Measurements from ENCODE around the gene TMEM175.
A peak's percentile ranks its signal among the peaks of the same experiment; 100 is the strongest.
"Not testable (repeated sequence)": the region's sequence is repeated elsewhere in the genome, so short reads cannot be mapped to it uniquely, and the experiment has no call there.

The TMEM175 gene

GRCh38 chr4:915595-915994 is 16.7 kb upstream of the TMEM175 start:
- H3K4me3 ChIP-seq (ENCODE audit: low read length) = peak overlapping the region; percentile 33; the same call in 1 of the 2 replicates
- no peak for TF ChIP-seq ZNF274 (IDR thresholded peaks at IDR 0.05; ENCODE audit: low read depth, low read length)

- H3K4me3 ChIP-seq (ENCODE audit: low read length) = no peak overlapping the region
- TF ChIP-seq ZNF274 (IDR thresholded peaks at IDR 0.05; ENCODE audit: low read depth, low read length) = no peak
These were observed 14.8 kb upstream of the TMEM175 start for GRCh38 chr4:917466-917865.

- TF ChIP-seq ZNF274 (IDR thresholded peaks at IDR 0.05; ENCODE audit: low read depth, low read length) = no peak
- no peak overlapping the region for H3K4me3 ChIP-seq (ENCODE audit: low read length)
These were observed 14.3 kb upstream of the TMEM175 start for GRCh38 chr4:917992-918391.

- H3K4me3 ChIP-seq (ENCODE audit: low read length) = not testable (repeated sequence)
These were observed 13.7 kb upstream of the TMEM175 start for GRCh38 chr4:918591-918990.

GRCh38 chr4:919004-919680 is 13.1 kb upstream of the TMEM175 start:
- not testable (repeated sequence) for H3K4me3 ChIP-seq (ENCODE audit: low read length)

- H3K4me3 ChIP-seq (ENCODE audit: low read length) = peak overlapping the region; percentile 33; the same call in 1 of the 2 replicates
- TF ChIP-seq ZNF274 (IDR thresholded peaks at IDR 0.05; ENCODE audit: low read depth, low read length) = no peak
These were observed 10.4 kb upstream of the TMEM175 start for GRCh38 chr4:921830-922331.

- H3K4me3 ChIP-seq (ENCODE audit: low read length) = no peak overlapping the region
- TF ChIP-seq ZNF274 (IDR thresholded peaks at IDR 0.05; ENCODE audit: low read depth, low read length) = no peak
These were observed 7.9 kb upstream of the TMEM175 start for GRCh38 chr4:924107-925096.

GRCh38 chr4:925171-925570 is 7.1 kb upstream of the TMEM175 start:
- no peak overlapping the region for H3K4me3 ChIP-seq (ENCODE audit: low read length)
- TF ChIP-seq ZNF274 (IDR thresholded peaks at IDR 0.05; ENCODE audit: low read depth, low read length) = no peak

- TF ChIP-seq ZNF274 (IDR thresholded peaks at IDR 0.05; ENCODE audit: low read depth, low read length) = no peak
These were observed 6.3 kb upstream of the TMEM175 start for GRCh38 chr4:925771-926500.

GRCh38 chr4:926538-926937 is 5.7 kb upstream of the TMEM175 start:
- H3K4me3 ChIP-seq (ENCODE audit: low read length) = no peak overlapping the region
- TF ChIP-seq ZNF274 (IDR thresholded peaks at IDR 0.05; ENCODE audit: low read depth, low read length) = no peak

More at GRCh38 chr4:925771-926500, 6.3 kb upstream of the TMEM175 start:
- H3K4me3 ChIP-seq (ENCODE audit: low read length) = no peak overlapping the region

- not testable (repeated sequence) for H3K4me3 ChIP-seq (ENCODE audit: low read length)
These were observed 4.7 kb upstream of the TMEM175 start for GRCh38 chr4:927566-927965.

- H3K4me3 ChIP-seq (ENCODE audit: low read length) = no peak overlapping the region
- no peak for TF ChIP-seq ZNF274 (IDR thresholded peaks at IDR 0.05; ENCODE audit: low read depth, low read length)
These were observed 3.0 kb upstream of the TMEM175 start for GRCh38 chr4:929096-929765.

GRCh38 chr4:930028-930551 is 2.2 kb upstream of the TMEM175 start:
- peak overlapping the region; percentile 87 for H3K4me3 ChIP-seq (ENCODE audit: low read length)
- no peak for TF ChIP-seq ZNF274 (IDR thresholded peaks at IDR 0.05; ENCODE audit: low read depth, low read length)

- H3K4me3 ChIP-seq (ENCODE audit: low read length) = peak overlapping the region; percentile 87
- TF ChIP-seq ZNF274 (IDR thresholded peaks at IDR 0.05; ENCODE audit: low read depth, low read length) = no peak
These were observed 1.4 kb upstream of the TMEM175 start for GRCh38 chr4:930827-931193.

Data from GM08714 (cell line).